ENCODE results near the gene ABLIM2.

The ABLIM2 gene

DNA sequence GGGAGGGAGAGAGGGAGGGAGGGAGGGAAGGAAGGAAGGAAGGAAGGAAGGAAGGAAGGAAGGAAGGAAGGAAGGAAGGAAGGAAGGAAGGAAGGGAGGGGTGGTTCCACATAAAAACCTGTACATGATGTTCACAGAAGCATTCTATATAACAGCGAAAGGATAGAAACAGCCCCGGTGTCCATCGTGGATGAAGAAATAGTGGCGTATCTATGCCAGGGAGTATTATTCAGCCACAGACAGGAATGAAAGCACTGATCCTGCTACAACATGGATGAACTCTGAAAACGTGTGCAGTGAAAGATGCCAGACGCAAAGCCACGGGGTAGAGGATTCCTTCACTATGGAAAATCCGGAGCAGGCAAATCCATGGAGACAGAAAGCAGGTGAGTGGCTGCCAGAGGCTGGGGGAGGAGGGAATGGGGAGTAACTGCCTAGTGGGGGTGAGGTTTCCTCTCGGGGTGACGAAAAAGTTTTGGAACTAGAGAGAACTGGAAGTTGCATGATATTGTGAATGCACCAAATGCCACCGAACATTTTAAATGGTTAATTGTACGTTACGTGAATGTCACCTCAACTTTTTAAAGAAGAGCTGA lies 92.2 kb downstream of the ABLIM2 start:
- no peak for DNase-seq

- DNase-seq: no peak
Observed at GRCh38 chr4:8063974-8064563, 94.5 kb downstream of the ABLIM2 start.

DNA sequence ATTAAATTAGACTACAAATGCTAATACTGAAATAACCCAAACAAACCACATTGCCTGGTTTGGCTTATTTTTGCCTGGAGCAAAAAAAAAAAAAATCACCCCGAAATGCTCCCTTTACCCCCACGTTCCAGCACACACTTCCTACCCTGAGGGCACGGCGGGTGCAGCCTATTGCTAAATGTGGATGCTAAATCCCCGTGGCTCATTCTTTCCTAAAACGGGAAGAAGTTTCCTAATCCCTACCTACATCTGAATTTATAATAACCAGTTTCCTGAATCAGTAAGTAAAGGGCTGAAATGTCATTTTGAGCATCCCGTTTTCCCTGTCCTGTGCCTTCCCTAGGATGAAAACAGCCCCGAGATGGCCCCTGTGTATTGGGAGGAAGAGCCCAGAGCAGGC lies 97.0 kb downstream of the ABLIM2 start:
- DNase-seq: no peak

DNA sequence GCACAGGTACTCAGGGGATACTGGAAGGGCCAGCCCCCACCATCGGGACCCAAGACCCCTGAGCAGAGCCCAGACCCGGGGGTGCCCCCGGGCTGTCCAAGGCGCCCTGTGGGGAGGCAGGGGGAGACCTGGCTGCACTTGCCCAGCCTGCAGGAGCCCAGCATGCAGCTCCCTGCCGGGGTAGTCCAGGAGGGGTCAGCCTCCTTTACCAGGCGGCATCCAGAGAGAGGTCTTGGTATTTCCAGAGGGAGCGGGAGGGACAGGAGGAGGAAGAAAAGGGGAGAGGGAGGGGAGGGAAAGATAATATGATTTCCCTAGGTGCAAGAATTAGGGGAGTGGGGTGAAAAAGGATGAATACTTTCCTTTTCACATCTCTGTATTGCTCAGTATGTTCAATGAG lies 97.5 kb downstream of the ABLIM2 start:
- DNase-seq: no peak

GRCh38 chr4:8060632-8061031 lies 98.0 kb downstream of the ABLIM2 start:
- DNase-seq: no peak

DNA sequence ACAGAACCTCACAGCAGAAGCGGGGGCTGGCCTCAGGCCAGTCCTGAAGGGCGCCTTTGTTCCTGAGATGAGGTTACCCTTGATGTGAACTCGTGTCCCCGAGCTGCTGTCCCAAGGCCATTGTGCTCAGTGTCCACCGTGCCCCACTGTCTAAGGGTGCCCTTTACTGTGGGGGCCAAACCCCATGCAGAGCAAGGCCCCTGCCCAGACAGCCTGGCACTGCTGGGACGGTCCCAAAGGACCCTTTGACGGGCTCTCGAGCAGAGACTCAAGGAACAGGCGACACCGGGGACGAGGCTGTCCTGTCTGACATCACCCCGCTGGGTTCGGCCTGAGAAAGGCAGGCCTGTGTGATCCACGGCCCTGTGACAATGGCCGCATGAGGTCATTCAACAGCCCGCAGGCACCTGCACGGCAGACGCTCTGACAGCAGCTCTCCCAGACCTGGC lies 100.6 kb downstream of the ABLIM2 start:
- no peak for DNase-seq

GRCh38 chr4:8055206-8055605 lies 103.4 kb downstream of the ABLIM2 start:
- no peak for DNase-seq

- no peak for DNase-seq
Observed at GRCh38 chr4:8053688-8054449, 104.7 kb downstream of the ABLIM2 start.

GRCh38 chr4:8052160-8052691 lies 106.4 kb downstream of the ABLIM2 start:
- DNase-seq: peak; percentile 6

- DNase-seq: no peak
Observed at GRCh38 chr4:8051644-8052043, 107.0 kb downstream of the ABLIM2 start.

GRCh38 chr4:8050555-8051206 lies 107.9 kb downstream of the ABLIM2 start:
- peak; percentile 34 for DNase-seq

DNA sequence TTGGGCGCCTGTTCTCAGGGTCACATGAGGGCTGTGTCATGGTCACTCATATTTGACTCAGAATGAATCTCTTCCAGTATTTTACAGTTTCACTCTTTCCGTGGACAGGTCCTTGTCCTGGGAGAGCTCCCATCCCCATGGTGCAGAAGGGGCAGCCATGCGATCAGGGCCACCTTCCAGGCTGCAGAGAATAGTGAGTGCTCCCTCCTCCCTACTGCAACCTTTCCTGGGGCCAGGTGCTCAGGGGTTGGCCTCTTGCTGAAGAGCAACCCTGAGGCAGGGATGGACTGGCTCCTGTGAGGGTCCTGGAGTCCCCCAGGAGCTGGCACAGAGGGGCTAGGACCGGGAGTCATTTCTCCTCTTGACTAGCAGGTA lies 108.4 kb downstream of the ABLIM2 start:
- no peak for DNase-seq

DNA sequence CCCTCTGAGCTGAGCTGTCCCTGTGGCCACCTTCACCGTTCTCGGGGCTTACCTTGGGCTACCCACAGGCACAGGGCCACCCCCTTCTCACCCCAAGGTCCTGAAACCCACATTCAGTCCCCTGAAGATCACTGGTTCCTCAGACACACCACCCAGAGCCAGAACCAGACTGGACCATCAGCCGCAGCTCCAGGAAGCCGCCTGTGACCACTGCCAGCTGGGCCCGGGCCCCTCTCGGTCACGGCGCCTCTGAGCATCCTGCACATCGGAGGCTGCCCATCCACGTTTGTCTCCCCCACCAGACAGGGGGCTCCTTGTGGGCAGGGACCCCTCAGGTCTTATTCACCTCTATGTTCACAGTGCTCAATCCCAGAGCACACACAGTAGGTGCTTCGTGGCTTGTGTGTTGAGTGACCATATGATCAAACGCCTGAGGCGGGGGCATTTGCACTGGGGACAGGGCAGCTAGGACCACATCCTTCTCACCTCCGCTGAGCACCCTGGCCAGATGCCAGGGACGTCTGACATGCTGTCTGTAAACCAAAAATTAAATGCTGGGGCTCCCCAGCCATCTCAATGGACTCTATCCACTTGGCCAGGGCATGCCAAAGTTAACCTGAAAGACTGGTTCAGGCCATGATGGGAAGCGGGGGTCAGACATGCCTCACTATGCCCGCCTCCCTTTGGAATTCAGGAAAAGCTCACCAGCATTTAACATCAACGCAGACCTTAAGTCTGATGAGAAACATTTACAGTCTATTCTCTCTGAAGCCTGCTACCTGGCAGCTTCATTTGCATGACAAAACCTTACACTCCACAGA lies 109.5 kb downstream of the ABLIM2 start:
- no peak for DNase-seq

DNA sequence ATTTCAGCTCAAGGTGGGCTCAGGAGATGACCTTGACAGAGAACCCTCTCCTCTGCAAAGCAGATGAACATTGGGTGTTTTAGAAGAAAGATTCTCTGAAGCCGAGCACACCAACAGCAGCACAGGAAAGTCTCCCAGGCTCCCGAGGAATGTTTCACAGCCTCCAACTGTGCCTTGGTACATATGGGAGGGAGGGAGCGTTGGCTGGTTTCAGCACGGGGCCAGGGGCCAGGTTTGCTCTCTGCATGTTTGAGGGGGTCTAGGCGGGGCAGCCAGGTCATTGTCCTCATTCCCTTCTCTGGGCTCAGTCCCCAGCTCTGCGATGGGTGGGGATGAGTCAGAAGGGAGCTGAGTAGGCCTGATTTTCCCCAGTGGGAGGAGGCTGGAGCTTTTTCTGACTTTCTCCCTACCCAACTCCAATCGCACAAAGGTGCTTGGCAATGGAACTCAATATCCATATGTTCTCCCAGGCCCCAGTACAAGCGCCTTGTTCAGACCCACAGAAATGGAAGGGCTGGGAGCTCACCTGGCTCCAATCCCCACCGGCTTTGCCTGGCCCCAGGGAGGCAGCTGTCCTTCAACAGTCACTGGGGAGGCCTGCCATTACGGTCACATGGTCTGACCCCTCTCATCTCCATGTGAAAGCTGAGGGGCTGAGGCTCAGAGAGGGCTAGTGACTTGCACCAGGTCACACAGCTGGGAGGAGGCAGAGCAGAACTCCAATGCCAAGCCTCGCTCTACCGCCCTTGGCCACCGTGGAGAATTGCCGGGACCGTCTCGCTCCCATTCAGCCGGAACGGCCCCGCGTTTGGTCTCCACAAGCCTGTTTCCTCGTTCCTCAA lies 110.6 kb downstream of the ABLIM2 start:
- DNase-seq: no peak

- DNase-seq: no peak
Observed at GRCh38 chr4:8046925-8047541, 111.6 kb downstream of the ABLIM2 start.

DNA sequence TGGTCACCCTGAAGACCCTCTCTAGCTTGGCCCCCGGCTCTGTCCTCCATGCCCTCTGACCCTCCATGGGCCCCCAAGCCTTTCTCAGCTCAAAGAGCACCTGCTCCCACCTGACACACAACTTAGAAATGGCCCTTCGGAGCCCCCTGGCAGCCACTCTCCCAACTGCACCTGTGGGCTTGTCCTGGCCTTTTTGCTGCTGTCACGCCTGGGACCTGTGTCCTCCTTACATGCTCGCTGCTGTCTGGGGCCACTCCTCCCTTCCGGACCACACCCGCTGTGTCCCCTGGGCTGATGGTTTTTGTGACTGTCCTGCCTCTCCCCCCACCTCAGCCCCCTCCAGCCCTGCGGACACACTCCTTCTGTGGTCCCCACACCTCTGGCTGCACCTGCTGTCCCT lies 112.7 kb downstream of the ABLIM2 start:
- no peak for DNase-seq

GRCh38 chr4:8044699-8045098 lies 113.9 kb downstream of the ABLIM2 start:
- no peak for DNase-seq

DNA sequence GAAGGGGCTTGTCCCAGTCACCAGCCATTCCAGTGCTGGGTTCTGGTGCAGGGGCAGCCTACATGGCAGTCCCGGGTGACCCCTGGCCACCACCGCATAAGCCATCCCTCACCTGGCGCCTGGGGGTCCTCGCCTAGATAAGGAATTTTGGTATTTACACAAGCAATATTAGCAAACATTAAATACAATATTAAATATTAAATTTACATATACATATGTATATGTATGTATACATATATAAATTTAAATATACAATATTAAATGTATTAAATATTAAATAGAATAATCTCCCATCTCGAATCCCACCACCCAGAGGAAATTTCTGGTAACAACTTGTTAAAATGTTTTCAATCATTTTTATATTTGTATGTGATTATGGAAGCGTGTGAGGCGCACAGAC lies 114.4 kb downstream of the ABLIM2 start:
- no peak for DNase-seq

DNA sequence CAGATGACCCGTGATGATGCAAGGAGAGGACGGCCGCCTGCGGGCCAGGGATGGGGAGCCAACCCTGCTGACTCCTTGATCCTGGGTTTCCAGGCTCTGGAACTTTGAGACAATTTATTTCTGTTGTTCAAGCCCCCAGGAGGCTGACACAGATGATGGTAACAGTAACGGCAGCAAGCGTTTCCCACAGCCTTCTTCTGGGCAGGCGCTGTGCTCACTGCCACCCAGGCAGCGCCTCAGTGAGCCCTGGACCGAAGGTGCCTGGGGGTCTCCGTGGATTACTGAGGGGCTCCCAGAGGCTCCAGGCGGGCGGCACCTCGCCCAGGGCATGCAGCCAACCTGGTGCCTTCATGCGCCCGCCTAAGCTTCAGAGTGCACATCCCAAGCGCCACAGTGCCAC lies 115.0 kb downstream of the ABLIM2 start:
- no peak for DNase-seq

GRCh38 chr4:8041868-8042267 lies 116.7 kb downstream of the ABLIM2 start:
- no peak for DNase-seq

DNA sequence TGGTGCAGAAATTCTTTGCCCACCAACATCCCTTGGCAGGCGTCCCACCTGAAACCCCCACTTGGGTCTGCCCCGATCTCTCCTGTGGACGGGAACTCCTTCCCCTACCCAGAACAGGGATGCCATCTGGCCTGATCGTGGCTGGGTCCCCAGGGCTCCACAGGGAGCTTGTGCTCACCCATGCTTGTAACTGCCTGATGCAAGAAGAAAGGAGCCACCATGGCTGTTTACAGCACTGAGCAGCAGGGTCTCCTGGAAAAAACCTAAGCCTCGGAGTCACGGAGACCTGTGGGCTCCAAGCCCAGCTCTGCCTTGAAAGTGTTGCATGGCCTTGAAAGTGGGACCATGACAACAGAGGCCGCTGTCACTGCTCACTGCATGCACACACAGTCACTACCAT lies 117.4 kb downstream of the ABLIM2 start:
- DNase-seq: no peak
